Testis (tissue), 3 donors: Measurements from ENCODE around the gene C13orf46. TPM values are rescaled to one million over a fixed set of nuclear protein-coding genes. Genes with fewer than 3 reads are reported as not detected.

Source experiments
- DNase-seq: peaks from one replicate; pipeline ENCODE4 v3.0.0-alpha.2; 2019
- H3K27ac ChIP-seq, 2 donors: fragments of 200-600 bp; sonication (generic); one replicate each; pipeline ENCODE4 v1.5.1; 2019
- H3K27me3 ChIP-seq: fragments of 200-600 bp; sonication (generic); one replicate; pipeline ENCODE4 v1.5.1; 2019
- H3K36me3 ChIP-seq: fragments of 200-600 bp; sonication (generic); one replicate; pipeline ENCODE4 v1.5.1; 2017; ENCODE audit warnings: low read depth; ENCODE audit errors: missing control alignments
- H3K4me1 ChIP-seq: fragments of 200-600 bp; sonication (generic); one replicate; pipeline ENCODE4 v1.5.1; 2019
- H3K4me3 ChIP-seq, 2 donors: fragments of 200-600 bp; sonication (generic); one replicate each; pipeline ENCODE4 v1.5.1; 2017 to 2019
- H3K9me3 ChIP-seq: fragments of 200-600 bp; sonication (generic); one replicate; pipeline ENCODE4 v1.5.1; 2017
- POLR2A ChIP-seq: fragments of 450-650 bp; IDR thresholded peaks from one replicate; pipeline ENCODE4 v1.6.1; 2017; ENCODE audit warnings: antibody characterized with exemption, mild to moderate bottlenecking, moderate library complexity
- WGBS, 2 donors: methylation state at CpG; one replicate each; pipeline ENCODE4 v1.1.5; 2018; 5-methylcytosine and 5-hydroxymethylcytosine counted together
- intact Hi-C: fragments of 100-400 bp; cut with DNase I; formaldehyde crosslinking; loops from one replicate; pipeline ENCODE4 v1.15.1; 2023; ENCODE audit warnings: low total_unique reads
- polyA plus RNA-seq: library from polyadenylated mRNA; stranded (reverse); fragments of 350-450 nt; fragmentation: Illumina TruSeq; extraction: RNeasy Lipid Tissue Mini Kit (QIAGEN cat#74804); gene quantifications from one replicate; pipeline ENCODE4 v1.2.3, GENCODE V29; 2014; ENCODE audit warnings: low read depth, low replicate concordance; ENCODE audit not compliant: insufficient read depth
- total RNA-seq, 2 donors: library from RNA; depleted of rRNA; stranded (reverse); fragments of >200 nt; gene quantifications; one replicate each; pipeline ENCODE4 v1.2.3, GENCODE V29; 2016
- TF ChIP-seq, protein P1 (sequence below), 3 experiments: fragments of 450-650 bp in 2 of 3; fragments of 200-600 bp in 1 of 3; sonication (generic) in 1 of 3; IDR thresholded peaks; one replicate each; pipeline ENCODE4 v1.5.1; 2016 to 2019; ENCODE audit warnings: antibody characterized with exemption in 3 of 3, mild to moderate bottlenecking in 2 of 3, moderate library complexity in 1 of 3

Gene C13orf46
- total and polyA plus RNA-seq, 3 donors from 2014 or later: 2.9 to 28.4 (median 5.5) TPM

- intact Hi-C loops: loop anchor here (5.0 kb wide), 1 partner anchor 123 kb away; no protein-coding TSS in a partner anchor
Observed at GRCh38 chr13:113939944-113940297, 34.0 kb downstream of the C13orf46 start.

GRCh38 chr13:113939129-113939943 lies 34.5 kb downstream of the C13orf46 start:
- intact Hi-C loops: loop anchor here (5.0 kb wide), 1 partner anchor 122 kb away; no protein-coding TSS in a partner anchor
- Histone ChIP-seq H3K4me3 (no peak overlapping the region), H3K4me1 (no peaks in the 10 kb centered on the region), H3K36me3 (no peaks in the 10 kb centered on the region), H3K27ac (no peak overlapping the region), H3K27me3 (no peaks in the 10 kb centered on the region), H3K9me3 (no peaks in the 10 kb centered on the region)
- DNase-seq: no peak
- 68 to 75% methylated on average over 23 to 28 of the region's 28 CpGs for WGBS, 2 donors
- TF ChIP-seq POLR2A: no peak
- TF ChIP-seq, protein P1, sequence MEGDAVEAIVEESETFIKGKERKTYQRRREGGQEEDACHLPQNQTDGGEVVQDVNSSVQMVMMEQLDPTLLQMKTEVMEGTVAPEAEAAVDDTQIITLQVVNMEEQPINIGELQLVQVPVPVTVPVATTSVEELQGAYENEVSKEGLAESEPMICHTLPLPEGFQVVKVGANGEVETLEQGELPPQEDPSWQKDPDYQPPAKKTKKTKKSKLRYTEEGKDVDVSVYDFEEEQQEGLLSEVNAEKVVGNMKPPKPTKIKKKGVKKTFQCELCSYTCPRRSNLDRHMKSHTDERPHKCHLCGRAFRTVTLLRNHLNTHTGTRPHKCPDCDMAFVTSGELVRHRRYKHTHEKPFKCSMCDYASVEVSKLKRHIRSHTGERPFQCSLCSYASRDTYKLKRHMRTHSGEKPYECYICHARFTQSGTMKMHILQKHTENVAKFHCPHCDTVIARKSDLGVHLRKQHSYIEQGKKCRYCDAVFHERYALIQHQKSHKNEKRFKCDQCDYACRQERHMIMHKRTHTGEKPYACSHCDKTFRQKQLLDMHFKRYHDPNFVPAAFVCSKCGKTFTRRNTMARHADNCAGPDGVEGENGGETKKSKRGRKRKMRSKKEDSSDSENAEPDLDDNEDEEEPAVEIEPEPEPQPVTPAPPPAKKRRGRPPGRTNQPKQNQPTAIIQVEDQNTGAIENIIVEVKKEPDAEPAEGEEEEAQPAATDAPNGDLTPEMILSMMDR (IDR thresholded peaks at IDR 0.05): no peak

More at GRCh38 chr13:113939944-113940297, 34.0 kb downstream of the C13orf46 start:
- no peaks in the 10 kb centered on the region for H3K9me3 ChIP-seq
- 70 to 86% methylated on average over 13 to 16 of the region's 16 CpGs for WGBS, 2 donors
- DNase-seq: no peak
- H3K36me3 ChIP-seq: no peaks in the 10 kb centered on the region
- no peak overlapping the region for H3K4me3 ChIP-seq
- no peaks in the 10 kb centered on the region for H3K4me1 ChIP-seq
- no peak overlapping the region for H3K27ac ChIP-seq
- TF ChIP-seq, protein P1 (IDR thresholded peaks at IDR 0.05): no peak
- TF ChIP-seq POLR2A: no peak
- no peaks in the 10 kb centered on the region for H3K27me3 ChIP-seq

- H3K4me1 ChIP-seq: no peaks in the 10 kb centered on the region
- no peak for TF ChIP-seq POLR2A
- TF ChIP-seq, protein P1 (IDR thresholded peaks at IDR 0.05): no peak
- H3K4me3 ChIP-seq: no peak overlapping the region
- H3K27me3 ChIP-seq: no peaks in the 10 kb centered on the region
- H3K9me3 ChIP-seq: no peaks in the 10 kb centered on the region
- intact Hi-C loops: loop anchor here (5.0 kb wide), 1 partner anchor 121 kb away; no protein-coding TSS in a partner anchor
- 41 to 63% methylated on average over 11 of the region's 11 CpGs for WGBS, 2 donors
- no peaks in the 10 kb centered on the region for H3K36me3 ChIP-seq
- H3K27ac ChIP-seq: no peak overlapping the region
- DNase-seq: no peak
Observed at GRCh38 chr13:113938716-113939115, 35.2 kb downstream of the C13orf46 start.

DNA sequence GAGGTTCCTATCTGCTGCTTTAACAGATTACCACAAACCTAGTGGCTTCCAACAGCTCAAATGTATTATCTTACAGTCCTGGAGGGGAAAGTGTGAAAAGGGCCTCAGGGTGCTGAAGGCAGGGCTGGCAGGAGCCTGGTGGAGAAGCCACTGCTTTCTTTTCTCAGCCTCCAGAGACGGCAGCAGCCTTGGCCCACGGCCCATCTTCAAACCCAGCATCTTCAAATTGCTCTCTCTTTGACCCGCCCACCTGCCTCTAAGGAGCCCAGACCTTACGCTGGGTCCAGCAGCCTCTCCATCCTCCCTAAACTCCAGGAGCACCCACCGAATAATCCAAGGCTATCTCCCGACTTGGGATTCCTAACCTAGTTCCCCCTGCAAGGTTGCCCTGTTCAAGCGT lies 35.6 kb downstream of the C13orf46 start:
- Histone ChIP-seq H3K4me1 (no peaks in the 10 kb centered on the region), H3K27me3 (no peaks in the 10 kb centered on the region), H3K27ac (no peak overlapping the region), H3K9me3 (no peaks in the 10 kb centered on the region), H3K36me3 (no peaks in the 10 kb centered on the region), H3K4me3 (no peak overlapping the region)
- intact Hi-C loops: loop anchor here (5.0 kb wide), 1 partner anchor 121 kb away; no protein-coding TSS in a partner anchor
- DNase-seq: no peak
- TF ChIP-seq, protein P1 (IDR thresholded peaks at IDR 0.05): no peak
- TF ChIP-seq POLR2A: no peak
- WGBS, 2 donors: 61 to 65% methylated on average over 7 of the region's 7 CpGs
